HepG2 (cell line): ENCODE data around the gene KISS1. TPM values are rescaled to one million over a fixed set of nuclear protein-coding genes. Genes with fewer than 3 reads are reported as not detected.

Experiments
- FOXO4 ChIP-seq: sonication (generic); formaldehyde crosslinking; conservative IDR thresholded peaks from 2 replicates; pipeline ENCODE4 v1.8.1; 2023; ENCODE audit warnings: missing genetic modification reagents
- MNT ChIP-seq: fragments of 450-650 bp; IDR thresholded peaks from 2 replicates; pipeline ENCODE4 v1.6.1; 2016
- MXD3 ChIP-seq: IDR thresholded peaks from 2 replicates; pipeline ENCODE4 v1.6.1; 2016; ENCODE audit warnings: mild to moderate bottlenecking, missing biosample characterization, missing genetic modification reagents
- NCOA1 ChIP-seq: sonication (generic); formaldehyde crosslinking; IDR thresholded peaks from 2 replicates; pipeline ENCODE4 v1.9.0; 2021; ENCODE audit warnings: missing genetic modification reagents
- RBFOX2 ChIP-seq: fragments of 200-400 bp; formaldehyde crosslinking; IDR thresholded peaks from 2 replicates; pipeline ENCODE4 v1.6.1; 2017; ENCODE audit warnings: low read depth, mild to moderate bottlenecking, low read length
- RXRB ChIP-seq: IDR thresholded peaks from 2 replicates; pipeline ENCODE4 v1.6.1; 2016; ENCODE audit warnings: borderline replicate concordance, missing genetic modification reagents, missing compliant biosample characterization
- UBTF ChIP-seq: sonication (generic); formaldehyde crosslinking; IDR thresholded peaks from 2 replicates; pipeline ENCODE4 v1.4.0; 2020; ENCODE audit warnings: mild to moderate bottlenecking, missing genetic modification reagents
- ZC3H13 ChIP-seq: sonication (generic); formaldehyde crosslinking; IDR thresholded peaks from 2 replicates; pipeline ENCODE4 v1.8.1; 2023; ENCODE audit warnings: mild to moderate bottlenecking, missing genetic modification reagents, moderate library complexity
- ZGPAT ChIP-seq: IDR thresholded peaks from 2 replicates; pipeline ENCODE4 v1.6.1; 2016; ENCODE audit warnings: mild to moderate bottlenecking
- ZMYM3 ChIP-seq: sonication (generic); formaldehyde crosslinking; IDR thresholded peaks from 2 replicates; pipeline ENCODE4 v1.5.1; 2020; ENCODE audit warnings: mild to moderate bottlenecking, missing genetic modification reagents
- ZNF230 ChIP-seq: sonication (generic); formaldehyde crosslinking; IDR thresholded peaks from 2 replicates; pipeline ENCODE4 v1.4.0; 2020; ENCODE audit warnings: mild to moderate bottlenecking, missing genetic modification reagents
- polyA plus RNA-seq, 8 experiments: library from polyadenylated mRNA; depleted of rRNA in 3 of 8; stranded (reverse) in 7 of 8; unstranded in 1 of 8; fragments of >200 nt; fragmentation: Illumina TruSeq in 4 of 8; extraction: Trizol in 4 of 8; gene quantifications; 2 replicates each; pipeline versions ENCODE4 v1.2.1 to v1.2.3, GENCODE V29; 2011 to 2016; ENCODE audit warnings: low read depth in 4 of 8, missing spikeins in 1 of 8, mixed read lengths in 1 of 8; ENCODE audit not compliant: insufficient read depth in 1 of 8
- total RNA-seq, 5 experiments: library from RNA; depleted of rRNA; stranded (reverse); fragments of >200 nt; fragmentation: Illumina TruSeq; extraction: Trizol; gene quantifications; 2 replicates each; pipeline ENCODE4 v1.2.3, GENCODE V29; 2016; ENCODE audit warnings: low read depth in 1 of 5

KISS1 gene
- total and polyA plus RNA-seq, 2 of the 13 experiments (the other 11 are each of a cell fraction or from before 2014, with no cell fraction given) = 0.24 to 0.80 TPM

GRCh38 chr1:204190212-204191211 lies 5.8 kb downstream of the KISS1 start (continued):
- TF ChIP-seq ZGPAT (CRISPR knock-in tag) (peak; percentile 32; the same call in 1 of the 2 replicates), NCOA1 (0 out of 2 replicates have a peak, but pooled peaks have one; percentile 26), ZMYM3 (CRISPR knock-in tag) (0 out of 2 replicates have a peak, but pooled peaks have one; percentile 18), MXD3 (CRISPR knock-in tag) (0 out of 2 replicates have a peak, but pooled peaks have one; percentile 41), RBFOX2 (0 out of 2 replicates have a peak, but pooled peaks have one; percentile 40), MNT (no peak), FOXO4 (CRISPR knock-in tag) (0 out of 2 replicates have a peak, but pooled peaks have one; percentile 29), ZNF230 (CRISPR knock-in tag) (no peak), RXRB (CRISPR knock-in tag) (peak; percentile 20; the same call in 1 of the 2 replicates), ZC3H13 (CRISPR knock-in tag) (no peak), UBTF (CRISPR knock-in tag) (peak; percentile 52; the same call in 1 of the 2 replicates)
